ENCODE results near the gene RAB8A.

RAB8A gene

GRCh38 chr19:16113727-16114126 is 2.0 kb downstream of the RAB8A start:
- no peak for DNase-seq

GRCh38 chr19:16115301-16116039 is 3.8 kb downstream of the RAB8A start:
- DNase-seq: no peak

GRCh38 chr19:16116067-16116466 is 4.4 kb downstream of the RAB8A start:
- no peak for DNase-seq

- DNase-seq: no peak
These were observed 5.9 kb downstream of the RAB8A start for GRCh38 chr19:16117594-16118033.

GRCh38 chr19:16118489-16119033 is 6.9 kb downstream of the RAB8A start:
- DNase-seq: peak; percentile 50

GRCh38 chr19:16119075-16119857 is 7.6 kb downstream of the RAB8A start:
- DNase-seq: peak; percentile 61

- no peak for DNase-seq
These were observed 9.5 kb downstream of the RAB8A start for GRCh38 chr19:16121141-16121540.

- no peak for DNase-seq
These were observed 10.3 kb downstream of the RAB8A start for GRCh38 chr19:16121967-16122366.

- no peak for DNase-seq
These were observed 13.3 kb downstream of the RAB8A start for GRCh38 chr19:16124953-16125352.

- no peak for DNase-seq
These were observed 14.2 kb downstream of the RAB8A start for GRCh38 chr19:16125737-16126495.

- DNase-seq: no peak
These were observed 15.4 kb downstream of the RAB8A start for GRCh38 chr19:16127080-16127479.

GRCh38 chr19:16127776-16128371 is 16.2 kb downstream of the RAB8A start:
- DNase-seq: no peak

GRCh38 chr19:16131648-16132047 is 20.0 kb downstream of the RAB8A start:
- no peak for DNase-seq

- DNase-seq: no peak
These were observed 22.1 kb downstream of the RAB8A start for GRCh38 chr19:16133818-16134217.

GRCh38 chr19:16134510-16134909 is 22.8 kb downstream of the RAB8A start:
- DNase-seq: no peak

GRCh38 chr19:16135430-16136127 is 23.9 kb downstream of the RAB8A start:
- DNase-seq: no peak

- DNase-seq: no peak
These were observed 24.7 kb downstream of the RAB8A start for GRCh38 chr19:16136185-16136999.

- no peak for DNase-seq
These were observed 28.1 kb downstream of the RAB8A start for GRCh38 chr19:16139752-16140151.

- no peak for DNase-seq
These were observed 29.4 kb downstream of the RAB8A start for GRCh38 chr19:16141043-16141442.

- DNase-seq: no peak
These were observed 30.4 kb downstream of the RAB8A start for GRCh38 chr19:16142032-16142580.
